Measurements from ENCODE around the gene STK33.

STK33 gene

GRCh38 chr11:8544807-8545206 is 49.2 kb downstream of the STK33 start:
- DNase-seq: no peak
- no peaks in the 10 kb centered on the region for H3K36me3 ChIP-seq (ENCODE audit: control insufficient read depth in 4 of 4, insufficient read depth in 4 of 4, low read length in 3 of 4)
- ChIA-PET CTCF (interaction anchor here (1.4 kb wide), 1 partner anchor 13 kb away, joined by 4 read pairs; no protein-coding TSS in a partner anchor), POLR2A (no interaction called here)
- H3K27ac ChIP-seq (ENCODE audit: insufficient read depth in 1 of 2, low read depth in 1 of 2, low read length in 2 of 2, poor library complexity in 1 of 2, severe bottlenecking in 2 of 2): no peak overlapping the region
- no CpG with 5 or more reads among the region's 1 CpG for WGBS (ENCODE audit: insufficient coverage)
- no peaks in the 10 kb centered on the region for H3K27me3 ChIP-seq (replicated peaks in 2 of 5; ENCODE audit: control insufficient read depth in 4 of 5, insufficient read depth in 5 of 5, low read length in 4 of 5)
- H3K9me3 ChIP-seq (ENCODE audit: control extremely low read depth in 1 of 5, control insufficient read depth in 4 of 5, insufficient read depth in 2 of 5, low read depth in 1 of 5, low read length in 4 of 5): peaks cover 0 to 1% (median 0%) of the 10 kb centered on the region in 5 experiments
- no peak overlapping the region for H3K4me3 ChIP-seq (ENCODE audit: control insufficient read depth in 1 of 7, extremely low read depth in 1 of 7, insufficient read depth in 4 of 7, low read depth in 2 of 7, low read length in 6 of 7)
- H3K4me1 ChIP-seq (ENCODE audit: control extremely low read depth in 1 of 4, control insufficient read depth in 4 of 4, insufficient read depth in 4 of 4, low read length in 3 of 4): no peaks in the 10 kb centered on the region

- Histone ChIP-seq H3K27ac (ENCODE audit: insufficient read depth in 1 of 2, low read depth in 1 of 2, low read length in 2 of 2, poor library complexity in 1 of 2, severe bottlenecking in 2 of 2) (no peak overlapping the region), H3K27me3 (replicated peaks in 2 of 5; ENCODE audit: control insufficient read depth in 4 of 5, insufficient read depth in 5 of 5, low read length in 4 of 5) (no peaks in the 10 kb centered on the region), H3K9me3 (ENCODE audit: control extremely low read depth in 1 of 5, control insufficient read depth in 4 of 5, insufficient read depth in 2 of 5, low read depth in 1 of 5, low read length in 4 of 5) (no peaks in the 10 kb centered on the region), H3K4me3 (ENCODE audit: control insufficient read depth in 1 of 7, extremely low read depth in 1 of 7, insufficient read depth in 4 of 7, low read depth in 2 of 7, low read length in 6 of 7) (no peak overlapping the region), H3K4me1 (ENCODE audit: control extremely low read depth in 1 of 4, control insufficient read depth in 4 of 4, insufficient read depth in 4 of 4, low read length in 3 of 4) (no peaks in the 10 kb centered on the region), H3K36me3 (ENCODE audit: control insufficient read depth in 4 of 4, insufficient read depth in 4 of 4, low read length in 3 of 4) (no peaks in the 10 kb centered on the region)
- DNase-seq: no peak
- CTCF ChIA-PET: no interaction called here
- POLR2A ChIA-PET: no interaction called here
- WGBS (ENCODE audit: insufficient coverage): no CpG with 5 or more reads among the region's 1 CpG
Measured at GRCh38 chr11:8543278-8543677, 50.8 kb downstream of the STK33 start.

DNA sequence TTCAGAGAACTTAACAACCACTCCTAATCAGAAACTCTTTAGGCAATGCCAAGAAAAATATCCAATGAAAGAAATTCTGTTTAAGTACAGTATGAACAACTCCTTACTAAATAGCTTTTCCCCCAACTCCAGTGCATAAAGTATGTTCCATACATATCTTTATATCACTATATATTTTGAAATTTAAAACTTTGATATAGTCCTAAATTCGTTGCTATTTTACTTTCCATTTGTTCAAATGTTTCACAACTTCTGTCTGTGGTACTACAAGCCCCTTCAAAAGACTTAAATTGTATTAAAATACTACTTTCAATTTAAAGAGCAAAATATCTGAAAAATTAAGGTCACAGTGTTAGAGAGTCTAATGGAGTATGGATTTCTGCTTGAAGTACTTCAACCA is 52.6 kb downstream of the STK33 start:
- POLR2A ChIA-PET: no interaction called here
- H3K36me3 ChIP-seq (ENCODE audit: control insufficient read depth in 4 of 4, insufficient read depth in 4 of 4, low read length in 3 of 4): no peaks in the 10 kb centered on the region
- H3K4me3 ChIP-seq (ENCODE audit: control insufficient read depth in 1 of 7, extremely low read depth in 1 of 7, insufficient read depth in 4 of 7, low read depth in 2 of 7, low read length in 6 of 7): no peak overlapping the region
- no CpG with 5 or more reads among the region's 1 CpG for WGBS (ENCODE audit: insufficient coverage)
- no peak overlapping the region for H3K27ac ChIP-seq (ENCODE audit: insufficient read depth in 1 of 2, low read depth in 1 of 2, low read length in 2 of 2, poor library complexity in 1 of 2, severe bottlenecking in 2 of 2)
- H3K9me3 ChIP-seq (ENCODE audit: control extremely low read depth in 1 of 5, control insufficient read depth in 4 of 5, insufficient read depth in 2 of 5, low read depth in 1 of 5, low read length in 4 of 5): no peaks in the 10 kb centered on the region
- CTCF ChIA-PET: no interaction called here
- H3K27me3 ChIP-seq (replicated peaks in 2 of 5; ENCODE audit: control insufficient read depth in 4 of 5, insufficient read depth in 5 of 5, low read length in 4 of 5): no peaks in the 10 kb centered on the region
- DNase-seq: no peak
- H3K4me1 ChIP-seq (ENCODE audit: control extremely low read depth in 1 of 4, control insufficient read depth in 4 of 4, insufficient read depth in 4 of 4, low read length in 3 of 4): no peaks in the 10 kb centered on the region

GRCh38 chr11:8533332-8533731 is 60.7 kb downstream of the STK33 start:
- no peaks in the 10 kb centered on the region for H3K36me3 ChIP-seq (ENCODE audit: control insufficient read depth in 4 of 4, insufficient read depth in 4 of 4, low read length in 3 of 4)
- WGBS (ENCODE audit: insufficient coverage): no CpG with 5 or more reads among the region's 4 CpGs
- peak in 2 of 3 donors; percentile 1 to 5 for DNase-seq
- no peak overlapping the region for H3K27ac ChIP-seq (ENCODE audit: insufficient read depth in 1 of 2, low read depth in 1 of 2, low read length in 2 of 2, poor library complexity in 1 of 2, severe bottlenecking in 2 of 2)
- POLR2A ChIA-PET: no interaction called here
- H3K27me3 ChIP-seq (replicated peaks in 2 of 5; ENCODE audit: control insufficient read depth in 4 of 5, insufficient read depth in 5 of 5, low read length in 4 of 5): no peaks in the 10 kb centered on the region
- no peaks in the 10 kb centered on the region for H3K9me3 ChIP-seq (ENCODE audit: control extremely low read depth in 1 of 5, control insufficient read depth in 4 of 5, insufficient read depth in 2 of 5, low read depth in 1 of 5, low read length in 4 of 5)
- CTCF ChIA-PET: no interaction called here
- H3K4me3 ChIP-seq (ENCODE audit: control insufficient read depth in 1 of 7, extremely low read depth in 1 of 7, insufficient read depth in 4 of 7, low read depth in 2 of 7, low read length in 6 of 7): no peak overlapping the region
- no peaks in the 10 kb centered on the region for H3K4me1 ChIP-seq (ENCODE audit: control extremely low read depth in 1 of 4, control insufficient read depth in 4 of 4, insufficient read depth in 4 of 4, low read length in 3 of 4)

DNA sequence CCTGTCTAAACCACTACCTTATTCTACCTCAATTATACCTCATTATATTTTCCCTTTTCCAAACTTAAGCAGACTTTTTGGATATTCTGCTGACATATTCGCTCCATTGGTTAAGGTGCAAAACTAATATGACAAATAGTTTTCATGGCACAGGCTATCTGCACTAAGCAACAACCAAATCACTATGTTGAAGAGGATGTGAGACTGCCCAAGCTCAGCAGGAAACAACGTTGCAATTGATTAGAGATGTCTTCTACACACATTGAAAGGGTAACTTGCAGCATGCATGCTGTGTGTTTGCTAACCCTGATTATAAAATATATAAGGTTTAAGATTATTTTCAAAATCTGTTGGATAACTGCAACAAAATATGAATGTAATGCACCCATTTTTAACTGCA is 61.6 kb downstream of the STK33 start:
- ChIA-PET POLR2A (no interaction called here), CTCF (no interaction called here)
- Histone ChIP-seq H3K27me3 (replicated peaks in 2 of 5; ENCODE audit: control insufficient read depth in 4 of 5, insufficient read depth in 5 of 5, low read length in 4 of 5) (no peaks in the 10 kb centered on the region), H3K4me1 (ENCODE audit: control extremely low read depth in 1 of 4, control insufficient read depth in 4 of 4, insufficient read depth in 4 of 4, low read length in 3 of 4) (no peaks in the 10 kb centered on the region), H3K9me3 (ENCODE audit: control extremely low read depth in 1 of 5, control insufficient read depth in 4 of 5, insufficient read depth in 2 of 5, low read depth in 1 of 5, low read length in 4 of 5) (no peaks in the 10 kb centered on the region), H3K27ac (ENCODE audit: insufficient read depth in 1 of 2, low read depth in 1 of 2, low read length in 2 of 2, poor library complexity in 1 of 2, severe bottlenecking in 2 of 2) (no peak overlapping the region), H3K4me3 (ENCODE audit: control insufficient read depth in 1 of 7, extremely low read depth in 1 of 7, insufficient read depth in 4 of 7, low read depth in 2 of 7, low read length in 6 of 7) (no peak overlapping the region), H3K36me3 (ENCODE audit: control insufficient read depth in 4 of 4, insufficient read depth in 4 of 4, low read length in 3 of 4) (no peaks in the 10 kb centered on the region)
- WGBS (ENCODE audit: insufficient coverage): no CpG with 5 or more reads among the region's 2 CpGs
- DNase-seq: peak in 1 of 3 donors; percentile 9

- DNase-seq: no peak
- ChIA-PET CTCF (no interaction called here), POLR2A (no interaction called here)
- Histone ChIP-seq H3K4me1 (ENCODE audit: control extremely low read depth in 1 of 4, control insufficient read depth in 4 of 4, insufficient read depth in 4 of 4, low read length in 3 of 4) (no peaks in the 10 kb centered on the region), H3K36me3 (ENCODE audit: control insufficient read depth in 4 of 4, insufficient read depth in 4 of 4, low read length in 3 of 4) (no peaks in the 10 kb centered on the region), H3K27ac (ENCODE audit: insufficient read depth in 1 of 2, low read depth in 1 of 2, low read length in 2 of 2, poor library complexity in 1 of 2, severe bottlenecking in 2 of 2) (no peak overlapping the region), H3K27me3 (replicated peaks in 2 of 5; ENCODE audit: control insufficient read depth in 4 of 5, insufficient read depth in 5 of 5, low read length in 4 of 5) (no peaks in the 10 kb centered on the region), H3K4me3 (ENCODE audit: control insufficient read depth in 1 of 7, extremely low read depth in 1 of 7, insufficient read depth in 4 of 7, low read depth in 2 of 7, low read length in 6 of 7) (no peak overlapping the region), H3K9me3 (ENCODE audit: control extremely low read depth in 1 of 5, control insufficient read depth in 4 of 5, insufficient read depth in 2 of 5, low read depth in 1 of 5, low read length in 4 of 5) (no peaks in the 10 kb centered on the region)
- WGBS (ENCODE audit: insufficient coverage): 86% methylated on average over 1 of the region's 2 CpGs
Measured at GRCh38 chr11:8531982-8532381, 62.0 kb downstream of the STK33 start.

DNA sequence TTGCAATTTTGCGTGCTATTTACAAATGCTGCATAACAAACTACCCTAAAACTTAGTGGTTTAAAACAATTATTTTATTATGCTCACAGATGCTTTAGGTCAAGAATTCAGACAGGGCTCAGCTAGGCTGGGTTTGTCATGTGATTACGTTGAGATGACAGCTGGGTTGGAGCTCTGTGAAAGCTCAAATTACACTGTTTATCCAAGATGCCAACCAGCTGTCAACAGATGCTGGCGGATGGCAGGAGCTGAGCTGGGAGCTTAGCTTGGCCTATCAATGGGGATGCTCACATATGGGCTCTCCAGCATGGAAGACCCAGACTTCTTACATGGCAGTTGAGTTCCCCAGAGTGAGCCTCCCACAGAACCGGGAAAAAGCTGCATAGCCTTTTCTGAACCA is 62.7 kb downstream of the STK33 start:
- WGBS (ENCODE audit: insufficient coverage): 100% methylated on average over 2 of the region's 4 CpGs

More for the DNA sequence above, 62.7 kb downstream of the STK33 start:
- POLR2A ChIA-PET: no interaction called here
- Histone ChIP-seq H3K27me3 (replicated peaks in 2 of 5; ENCODE audit: control insufficient read depth in 4 of 5, insufficient read depth in 5 of 5, low read length in 4 of 5) (no peaks in the 10 kb centered on the region), H3K36me3 (ENCODE audit: control insufficient read depth in 4 of 4, insufficient read depth in 4 of 4, low read length in 3 of 4) (no peaks in the 10 kb centered on the region), H3K4me3 (ENCODE audit: control insufficient read depth in 1 of 7, extremely low read depth in 1 of 7, insufficient read depth in 4 of 7, low read depth in 2 of 7, low read length in 6 of 7) (no peak overlapping the region), H3K4me1 (ENCODE audit: control extremely low read depth in 1 of 4, control insufficient read depth in 4 of 4, insufficient read depth in 4 of 4, low read length in 3 of 4) (no peaks in the 10 kb centered on the region), H3K9me3 (ENCODE audit: control extremely low read depth in 1 of 5, control insufficient read depth in 4 of 5, insufficient read depth in 2 of 5, low read depth in 1 of 5, low read length in 4 of 5) (no peaks in the 10 kb centered on the region), H3K27ac (ENCODE audit: insufficient read depth in 1 of 2, low read depth in 1 of 2, low read length in 2 of 2, poor library complexity in 1 of 2, severe bottlenecking in 2 of 2) (no peak overlapping the region)
- CTCF ChIA-PET: no interaction called here
- no peak for DNase-seq

Data from common myeloid progenitor, CD34-positive (primary cell).